ENCODE data around the gene MKI67. TPM values are rescaled to one million over a fixed set of nuclear protein-coding genes. Genes with fewer than 3 reads are reported as not detected.

MKI67 gene
- total RNA-seq, 1 experiment from 2014 or later, result 151 TPM

GRCh38 chr10:128054163-128054970, 71.9 kb downstream of the MKI67 start:
- H3K4me3 ChIP-seq (ENCODE audit: low read depth in 2 of 2, low read length in 2 of 2), result no peak overlapping the region
- no peak overlapping the region for H3K27ac ChIP-seq (ENCODE audit: low read length)
- in situ Hi-C loops (cut with HindIII; ENCODE audit: low pct_unique_long_range_greater_than_20kb, low sequenced_read_pairs), result no loop called here
- H3K9me3 ChIP-seq (ENCODE audit: control insufficient read depth, insufficient read depth, low read depth, low read length), result no peaks in the 10 kb centered on the region
- intact Hi-C loops (cut with micrococcal nuclease; ENCODE audit: unreplicated experiment), result no loop called here
- no peaks in the 10 kb centered on the region for H3K36me3 ChIP-seq (ENCODE audit: control insufficient read depth, insufficient read depth, low read length)
- BruUV-seq (replicated peaks), result no TSS peak
- ChIA-PET POLR2A (no interaction called here), CTCF (no interaction called here)
- H3K27me3 ChIP-seq (ENCODE audit: control insufficient read depth, insufficient read depth, low read length), result no peaks in the 10 kb centered on the region
- no peak for DNase-seq (ENCODE audit: low read depth, low spot score)
- 0 out of 2 replicates have a peak, but pooled peaks have one; percentile 10 for ATAC-seq
- no peak for TF ChIP-seq POLR2AphosphoS5 (IDR thresholded peaks at IDR 0.05; ENCODE audit: low read depth, low read length)
- no peak for TF ChIP-seq SIN3A (IDR thresholded peaks at IDR 0.05; ENCODE audit: borderline replicate concordance, insufficient read depth, low read depth, low read length)
- no peaks in the 10 kb centered on the region for H3K4me1 ChIP-seq (ENCODE audit: control insufficient read depth, insufficient read depth, low read length)

GRCh38 chr10:128053356-128053755, 72.9 kb downstream of the MKI67 start:
- Histone ChIP-seq H3K27me3 (ENCODE audit: control insufficient read depth, insufficient read depth, low read length) (no peaks in the 10 kb centered on the region), H3K9me3 (ENCODE audit: control insufficient read depth, insufficient read depth, low read depth, low read length) (no peaks in the 10 kb centered on the region), H3K4me1 (ENCODE audit: control insufficient read depth, insufficient read depth, low read length) (no peaks in the 10 kb centered on the region), H3K4me3 (ENCODE audit: low read depth in 2 of 2, low read length in 2 of 2) (no peak overlapping the region), H3K27ac (ENCODE audit: low read length) (no peak overlapping the region), H3K36me3 (ENCODE audit: control insufficient read depth, insufficient read depth, low read length) (no peaks in the 10 kb centered on the region)
- BruUV-seq (replicated peaks), result no TSS peak
- ChIA-PET POLR2A (no interaction called here), CTCF (no interaction called here)
- intact Hi-C loops (cut with micrococcal nuclease; ENCODE audit: unreplicated experiment) (no loop called here), in situ Hi-C loops (cut with HindIII; ENCODE audit: low pct_unique_long_range_greater_than_20kb, low sequenced_read_pairs) (no loop called here)
- ATAC-seq (no peak), DNase-seq (ENCODE audit: low read depth, low spot score) (no peak)
- TF ChIP-seq REST (IDR thresholded peaks at IDR 0.05; ENCODE audit: insufficient read depth in 1 of 2, low read depth in 2 of 2, low read length in 1 of 2) (no peak), TCF7L2 (IDR thresholded peaks at IDR 0.05; ENCODE audit: low read depth, low read length) (no peak), POLR2AphosphoS5 (IDR thresholded peaks at IDR 0.05; ENCODE audit: low read depth, low read length) (no peak), SIN3A (IDR thresholded peaks at IDR 0.05; ENCODE audit: borderline replicate concordance, insufficient read depth, low read depth, low read length) (no peak), CTCF (IDR thresholded peaks at IDR 0.05) (no peak)

- ATAC-seq (no peak), DNase-seq (ENCODE audit: low read depth, low spot score) (no peak)
- intact Hi-C loops (cut with micrococcal nuclease; ENCODE audit: unreplicated experiment), result no loop called here
- no peaks in the 10 kb centered on the region for H3K36me3 ChIP-seq (ENCODE audit: control insufficient read depth, insufficient read depth, low read length)
- no peaks in the 10 kb centered on the region for H3K4me1 ChIP-seq (ENCODE audit: control insufficient read depth, insufficient read depth, low read length)
- no peak overlapping the region for H3K27ac ChIP-seq (ENCODE audit: low read length)
- CTCF ChIA-PET, result no interaction called here
- H3K27me3 ChIP-seq (ENCODE audit: control insufficient read depth, insufficient read depth, low read length), result no peaks in the 10 kb centered on the region
- TF ChIP-seq SIN3A (IDR thresholded peaks at IDR 0.05; ENCODE audit: borderline replicate concordance, insufficient read depth, low read depth, low read length) (no peak), POLR2AphosphoS5 (IDR thresholded peaks at IDR 0.05; ENCODE audit: low read depth, low read length) (no peak), REST (IDR thresholded peaks at IDR 0.05; ENCODE audit: insufficient read depth in 1 of 2, low read depth in 2 of 2, low read length in 1 of 2) (no peak), TCF7L2 (IDR thresholded peaks at IDR 0.05; ENCODE audit: low read depth, low read length) (no peak), CTCF (IDR thresholded peaks at IDR 0.05) (no peak)
- no TSS peak for BruUV-seq (replicated peaks)
- no peaks in the 10 kb centered on the region for H3K9me3 ChIP-seq (ENCODE audit: control insufficient read depth, insufficient read depth, low read depth, low read length)
- in situ Hi-C loops (cut with HindIII; ENCODE audit: low pct_unique_long_range_greater_than_20kb, low sequenced_read_pairs), result no loop called here
- H3K4me3 ChIP-seq (ENCODE audit: low read depth in 2 of 2, low read length in 2 of 2), result no peak overlapping the region
- POLR2A ChIA-PET, result no interaction called here
These were observed 73.5 kb downstream of the MKI67 start for GRCh38 chr10:128052696-128053095.

All from Panc1 (cell line).